ENCODE data around the gene VPS26C. TPM values are rescaled to one million over a fixed set of nuclear protein-coding genes. Genes with fewer than 3 reads are reported as not detected.
A peak's percentile ranks its signal among the peaks of the same experiment; 100 is the strongest.

VPS26C gene
- total and polyA plus RNA-seq, 9 of the 15 experiments (the other 6 are each of a cell fraction or from before 2014, with no cell fraction given): 32.8 to 48.7 (median 42.1) TPM

- no peak for TF ChIP-seq ARID3B (CRISPR knock-in tag; IDR thresholded peaks at IDR 0.05; ENCODE audit: borderline replicate concordance)
- no peak for TF ChIP-seq NFYB (IDR thresholded peaks at IDR 0.05; ENCODE audit: extremely low read depth, insufficient read length)
- TF ChIP-seq SMARCE1 (IDR thresholded peaks at IDR 0.05): no peak
- TF ChIP-seq ZNF644 (tag; IDR thresholded peaks at IDR 0.05; ENCODE audit: low read depth): no peak
- TF ChIP-seq ESRRB (CRISPR knock-in tag; IDR thresholded peaks at IDR 0.05; ENCODE audit: borderline replicate concordance): no peak
- peak; percentile 97 to 99 for TF ChIP-seq ETV6 (IDR thresholded peaks at IDR 0.05; ENCODE audit: borderline replicate concordance in 1 of 2, low read depth in 2 of 2, low read length in 1 of 2)
- TF ChIP-seq ETV6 (CRISPR knock-in tag; IDR thresholded peaks at IDR 0.05; ENCODE audit: borderline replicate concordance): no peak
- TF ChIP-seq STAT5A (IDR thresholded peaks at IDR 0.05; ENCODE audit: borderline replicate concordance, low read length): no peak
- 0 out of 2 replicates have a peak, but pooled peaks have one; percentile 38 for TF ChIP-seq ZNF830 (CRISPR knock-in tag; IDR thresholded peaks at IDR 0.05)
- TF ChIP-seq ATF1 (CRISPR knock-in tag; IDR thresholded peaks at IDR 0.05): no peak
- TF ChIP-seq ATF1 (tag; IDR thresholded peaks at IDR 0.05): peak; percentile 64
- TF ChIP-seq TRIM24 (IDR thresholded peaks at IDR 0.05): no peak
- TF ChIP-seq ELF2 (CRISPR knock-in tag; IDR thresholded peaks at IDR 0.05): peak; percentile 67; the same call in 1 of the 2 replicates
- no peak for TF ChIP-seq NONO (IDR thresholded peaks at IDR 0.05; ENCODE audit: low read depth in 2 of 2, low read length in 1 of 2)
- TF ChIP-seq, protein P1, sequence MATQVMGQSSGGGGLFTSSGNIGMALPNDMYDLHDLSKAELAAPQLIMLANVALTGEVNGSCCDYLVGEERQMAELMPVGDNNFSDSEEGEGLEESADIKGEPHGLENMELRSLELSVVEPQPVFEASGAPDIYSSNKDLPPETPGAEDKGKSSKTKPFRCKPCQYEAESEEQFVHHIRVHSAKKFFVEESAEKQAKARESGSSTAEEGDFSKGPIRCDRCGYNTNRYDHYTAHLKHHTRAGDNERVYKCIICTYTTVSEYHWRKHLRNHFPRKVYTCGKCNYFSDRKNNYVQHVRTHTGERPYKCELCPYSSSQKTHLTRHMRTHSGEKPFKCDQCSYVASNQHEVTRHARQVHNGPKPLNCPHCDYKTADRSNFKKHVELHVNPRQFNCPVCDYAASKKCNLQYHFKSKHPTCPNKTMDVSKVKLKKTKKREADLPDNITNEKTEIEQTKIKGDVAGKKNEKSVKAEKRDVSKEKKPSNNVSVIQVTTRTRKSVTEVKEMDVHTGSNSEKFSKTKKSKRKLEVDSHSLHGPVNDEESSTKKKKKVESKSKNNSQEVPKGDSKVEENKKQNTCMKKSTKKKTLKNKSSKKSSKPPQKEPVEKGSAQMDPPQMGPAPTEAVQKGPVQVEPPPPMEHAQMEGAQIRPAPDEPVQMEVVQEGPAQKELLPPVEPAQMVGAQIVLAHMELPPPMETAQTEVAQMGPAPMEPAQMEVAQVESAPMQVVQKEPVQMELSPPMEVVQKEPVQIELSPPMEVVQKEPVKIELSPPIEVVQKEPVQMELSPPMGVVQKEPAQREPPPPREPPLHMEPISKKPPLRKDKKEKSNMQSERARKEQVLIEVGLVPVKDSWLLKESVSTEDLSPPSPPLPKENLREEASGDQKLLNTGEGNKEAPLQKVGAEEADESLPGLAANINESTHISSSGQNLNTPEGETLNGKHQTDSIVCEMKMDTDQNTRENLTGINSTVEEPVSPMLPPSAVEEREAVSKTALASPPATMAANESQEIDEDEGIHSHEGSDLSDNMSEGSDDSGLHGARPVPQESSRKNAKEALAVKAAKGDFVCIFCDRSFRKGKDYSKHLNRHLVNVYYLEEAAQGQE (IDR thresholded peaks at IDR 0.05; ENCODE audit: borderline replicate concordance): peak; percentile 93
- TF ChIP-seq, protein P1 (CRISPR knock-in tag; IDR thresholded peaks at IDR 0.05; ENCODE audit: low read depth): 0 out of 2 replicates have a peak, but pooled peaks have one; percentile 14
Observed at GRCh38 chr21:37220981-37221664, 46.0 kb downstream of the VPS26C start (continued).

All from K562 (cell line).